Cortex of kidney (tissue), 1 donor: ENCODE results near the gene MSI2.

Experiments used
- DNase-seq: peaks from one replicate; lab custom pipeline; 2025; lab: John Stamatoyannopoulos, UW

Gene MSI2

GRCh38 chr17:57524839-57525568, 268.7 kb downstream of the MSI2 start:
- DNase-seq = no peak

- no peak for DNase-seq
Observed at GRCh38 chr17:57527221-57528057, 271.1 kb downstream of the MSI2 start.

- no peak for DNase-seq
Observed at GRCh38 chr17:57528058-57528451, 271.7 kb downstream of the MSI2 start.

- DNase-seq = no peak
Observed at GRCh38 chr17:57530026-57530425, 273.7 kb downstream of the MSI2 start.

- no peak for DNase-seq
Observed at GRCh38 chr17:57530508-57530907, 274.2 kb downstream of the MSI2 start.

GRCh38 chr17:57531078-57531477, 274.8 kb downstream of the MSI2 start:
- DNase-seq = no peak

- DNase-seq = no peak
Observed at GRCh38 chr17:57531648-57532504, 275.6 kb downstream of the MSI2 start.

GRCh38 chr17:57532556-57532955, 276.2 kb downstream of the MSI2 start:
- DNase-seq = no peak

GRCh38 chr17:57532966-57533365, 276.6 kb downstream of the MSI2 start:
- DNase-seq = no peak

- DNase-seq = no peak
Observed at GRCh38 chr17:57533684-57534305, 277.5 kb downstream of the MSI2 start.

GRCh38 chr17:57534863-57535248, 278.5 kb downstream of the MSI2 start:
- DNase-seq = no peak

- DNase-seq = no peak
Observed at GRCh38 chr17:57535249-57535966, 279.1 kb downstream of the MSI2 start.

- no peak for DNase-seq
Observed at GRCh38 chr17:57536289-57536688, 280.0 kb downstream of the MSI2 start.

- no peak for DNase-seq
Observed at GRCh38 chr17:57536789-57537523, 280.6 kb downstream of the MSI2 start.

GRCh38 chr17:57537524-57538410, 281.4 kb downstream of the MSI2 start:
- no peak for DNase-seq

GRCh38 chr17:57538736-57539456, 282.6 kb downstream of the MSI2 start:
- DNase-seq = no peak

- DNase-seq = no peak
Observed at GRCh38 chr17:57539529-57540301, 283.4 kb downstream of the MSI2 start.

GRCh38 chr17:57540596-57540995, 284.3 kb downstream of the MSI2 start:
- no peak for DNase-seq
